Colonic mucosa (tissue), 4 donors: ENCODE measurements around the gene CLEC20A. TPM values are rescaled to one million over a fixed set of nuclear protein-coding genes. Genes with fewer than 3 reads are reported as not detected.

Source experiments
- DNase-seq: peaks from one replicate; pipeline ENCODE4 v3.0.0-alpha.2; 2020
- H3K27ac ChIP-seq: fragments of 200-600 bp; one replicate; pipeline ENCODE4 v1.8.0; 2021
- H3K27me3 ChIP-seq: fragments of 200-600 bp; one replicate; pipeline ENCODE4 v1.8.0; 2021
- H3K36me3 ChIP-seq: fragments of 200-600 bp; one replicate; pipeline ENCODE4 v1.8.0; 2021
- H3K4me1 ChIP-seq: fragments of 200-600 bp; one replicate; pipeline ENCODE4 v1.8.0; 2021; ENCODE audit warnings: mild to moderate bottlenecking
- H3K4me3 ChIP-seq: fragments of 200-600 bp; one replicate; pipeline ENCODE4 v1.8.0; 2021
- H3K9ac ChIP-seq, 2 donors: one replicate each; pipeline ENCODE4 v1.7.0; 2013; ENCODE audit warnings: control low read depth in 2 of 2, low read depth in 2 of 2, low read length in 2 of 2
- H3K9me3 ChIP-seq: fragments of 200-600 bp; one replicate; pipeline ENCODE4 v1.8.0; 2021
- CTCF ChIP-seq: fragments of 200-600 bp; IDR thresholded peaks from one replicate; pipeline ENCODE4 v1.8.0; 2022; ENCODE audit warnings: antibody characterized with exemption, mild to moderate bottlenecking
- intact Hi-C: fragments of 100-400 bp; cut with DNase I; formaldehyde crosslinking; loops from one replicate; pipeline ENCODE4 v1.14.1; 2022
- total RNA-seq, 2 donors: library from RNA; stranded (reverse); fragmentation: NEBNext Ultra II Directional in 1 of 2; extraction: Animal tissue kit (Norgen Biotek cat#: 25700) in 1 of 2; gene quantifications; one replicate each; pipeline ENCODE4 v1.2.1, GENCODE V29; 2021
- donor health status: healthy.
- donor health status: DM: no; HTN: no; CAD: no.
- donor health status: DM: no; HTN: no; CAD: no.

The CLEC20A gene
- total RNA-seq, 2 donors from 2014 or later: not detected

- intact Hi-C loops: no loop called here
- no peaks in the 10 kb centered on the region for H3K27me3 ChIP-seq
- TF ChIP-seq CTCF: no peak
- no peak overlapping the region for H3K27ac ChIP-seq
- no peaks in the 10 kb centered on the region for H3K36me3 ChIP-seq
- no peaks in the 10 kb centered on the region for H3K4me1 ChIP-seq
- H3K9ac ChIP-seq: no peak overlapping the region
- H3K9me3 ChIP-seq: no peaks in the 10 kb centered on the region
- DNase-seq: no peak
- H3K4me3 ChIP-seq: no peak overlapping the region
Measured at GRCh38 chr1:178442925-178443324, 53.8 kb downstream of the CLEC20A start.

- no peak for TF ChIP-seq CTCF
- intact Hi-C loops: no loop called here
- H3K27ac ChIP-seq: no peak overlapping the region
- no peaks in the 10 kb centered on the region for H3K4me1 ChIP-seq
- no peak for DNase-seq
- H3K27me3 ChIP-seq: no peaks in the 10 kb centered on the region
- no peaks in the 10 kb centered on the region for H3K9me3 ChIP-seq
- H3K4me3 ChIP-seq: no peak overlapping the region
- no peaks in the 10 kb centered on the region for H3K36me3 ChIP-seq
- no peak overlapping the region for H3K9ac ChIP-seq
Measured at GRCh38 chr1:178438432-178438831, 58.3 kb downstream of the CLEC20A start.

GRCh38 chr1:178436899-178437298, 59.9 kb downstream of the CLEC20A start:
- H3K9ac ChIP-seq: no peak overlapping the region
- no peak for TF ChIP-seq CTCF
- intact Hi-C loops: no loop called here

GRCh38 chr1:178434899-178435435, 61.8 kb downstream of the CLEC20A start:
- no peak for DNase-seq
- Histone ChIP-seq H3K9ac (no peak overlapping the region), H3K4me3 (no peak overlapping the region), H3K27ac (no peak overlapping the region), H3K4me1 (no peaks in the 10 kb centered on the region), H3K9me3 (no peaks in the 10 kb centered on the region), H3K36me3 (no peaks in the 10 kb centered on the region), H3K27me3 (no peaks in the 10 kb centered on the region)
- intact Hi-C loops: no loop called here
- no peak for TF ChIP-seq CTCF

More at GRCh38 chr1:178436899-178437298, 59.9 kb downstream of the CLEC20A start:
- Histone ChIP-seq H3K9me3 (no peaks in the 10 kb centered on the region), H3K4me3 (no peak overlapping the region), H3K27ac (no peak overlapping the region), H3K27me3 (no peaks in the 10 kb centered on the region), H3K36me3 (no peaks in the 10 kb centered on the region), H3K4me1 (no peaks in the 10 kb centered on the region)
- DNase-seq: no peak

- no peak for DNase-seq
Measured at GRCh38 chr1:178434360-178434759, 62.4 kb downstream of the CLEC20A start.

More at GRCh38 chr1:178434360-178434759, 62.4 kb downstream of the CLEC20A start:
- Histone ChIP-seq H3K9ac (no peak overlapping the region), H3K9me3 (no peaks in the 10 kb centered on the region), H3K4me1 (no peaks in the 10 kb centered on the region), H3K27me3 (no peaks in the 10 kb centered on the region), H3K4me3 (no peak overlapping the region), H3K36me3 (no peaks in the 10 kb centered on the region), H3K27ac (no peak overlapping the region)
- intact Hi-C loops: no loop called here
- TF ChIP-seq CTCF: no peak

Other genes with a start within 250 kb of the CLEC20A start
- not detected for gene TEX35, start 16.1 kb upstream of the CLEC20A start, total RNA-seq
- gene RALGPS2, start 228.3 kb upstream of the CLEC20A start, total RNA-seq: 10 to 100 TPM; 23.5 to 49.1 TPM